GM18867 (cell line): ENCODE measurements around the gene USP35.
"Not testable (repeated sequence)": the region's sequence is repeated elsewhere in the genome, so short reads cannot be mapped to it uniquely, and the experiment has no call there.

Experiments
- ATAC-seq: cut with Tn5 transposase; IDR thresholded peaks from one replicate; pipeline ENCODE4 v1.9.1; 2021; ENCODE audit warnings: mild to moderate bottlenecking, moderate library complexity; ENCODE audit not compliant: unreplicated experiment

The USP35 gene

DNA sequence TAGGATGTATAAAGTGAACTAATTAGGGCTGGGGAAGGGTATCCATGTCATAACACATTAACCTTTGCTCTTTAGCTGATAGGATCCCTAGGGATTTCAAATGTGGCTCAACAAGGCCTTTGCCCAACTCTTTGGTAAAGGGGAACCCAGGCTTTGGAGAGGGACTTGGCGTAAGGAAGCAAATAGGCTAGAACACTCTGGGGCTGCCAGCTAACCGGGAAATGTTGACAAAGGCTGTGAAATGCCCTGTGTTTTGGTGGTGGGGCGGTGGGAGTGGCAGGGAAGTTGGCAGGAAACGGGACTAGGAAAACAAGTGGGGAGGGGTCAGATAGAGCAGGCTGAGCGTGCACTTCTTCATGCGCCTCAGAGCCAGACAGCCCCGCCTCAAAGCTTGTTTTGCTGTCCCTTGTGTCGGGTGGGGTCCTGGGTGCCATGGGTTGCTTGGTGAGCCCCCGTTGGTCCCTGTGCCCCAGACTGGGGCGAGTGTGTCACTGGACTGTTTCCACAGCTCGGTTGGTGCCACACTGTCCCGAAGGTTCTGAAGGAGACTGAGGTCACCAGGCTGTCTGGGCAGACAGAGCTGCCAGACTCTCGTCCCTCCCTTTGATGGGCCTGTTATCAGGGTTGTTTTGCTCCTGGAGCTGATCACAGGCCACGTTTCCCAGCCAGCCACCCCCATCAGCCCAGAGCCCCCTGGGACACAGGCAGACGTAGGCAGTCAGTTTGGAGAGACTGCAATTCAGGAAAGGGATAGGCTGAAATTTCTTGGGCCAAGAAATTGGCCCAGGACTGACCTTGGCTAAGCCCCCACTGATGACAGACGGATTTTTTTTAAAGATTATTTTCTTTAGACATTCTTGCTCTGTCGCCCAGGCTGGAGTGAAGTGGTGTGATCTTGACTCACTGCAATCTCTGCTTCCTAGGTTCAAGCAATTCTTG is 19.9 kb upstream of the USP35 start:
- no peak for ATAC-seq

GRCh38 chr11:78170413-78170812 is 18.3 kb upstream of the USP35 start:
- ATAC-seq = no peak

- ATAC-seq = no peak
These were observed 17.7 kb upstream of the USP35 start for GRCh38 chr11:78170874-78171549.

DNA sequence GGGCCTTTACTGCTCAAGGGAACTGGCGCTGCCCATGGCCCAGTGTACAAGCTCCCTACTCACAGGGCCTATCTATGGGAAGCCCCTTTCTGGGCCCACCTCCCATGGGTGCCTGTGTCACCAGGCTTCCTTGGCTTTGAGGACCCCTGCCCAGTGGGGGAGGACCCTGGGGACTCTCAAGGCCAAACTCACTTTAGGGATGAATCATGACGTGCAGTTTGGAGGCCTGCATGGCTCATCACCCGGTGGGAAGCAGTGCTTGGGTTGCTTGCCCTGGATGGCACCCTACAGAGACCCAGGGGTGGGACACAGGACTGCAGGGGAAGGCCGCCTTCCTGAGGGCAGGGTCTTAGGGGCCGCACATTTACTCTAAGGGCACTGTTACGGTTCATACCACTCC is 16.8 kb upstream of the USP35 start:
- no peak for ATAC-seq

GRCh38 chr11:78175862-78176261 is 12.9 kb upstream of the USP35 start:
- not testable (repeated sequence) for ATAC-seq

DNA sequence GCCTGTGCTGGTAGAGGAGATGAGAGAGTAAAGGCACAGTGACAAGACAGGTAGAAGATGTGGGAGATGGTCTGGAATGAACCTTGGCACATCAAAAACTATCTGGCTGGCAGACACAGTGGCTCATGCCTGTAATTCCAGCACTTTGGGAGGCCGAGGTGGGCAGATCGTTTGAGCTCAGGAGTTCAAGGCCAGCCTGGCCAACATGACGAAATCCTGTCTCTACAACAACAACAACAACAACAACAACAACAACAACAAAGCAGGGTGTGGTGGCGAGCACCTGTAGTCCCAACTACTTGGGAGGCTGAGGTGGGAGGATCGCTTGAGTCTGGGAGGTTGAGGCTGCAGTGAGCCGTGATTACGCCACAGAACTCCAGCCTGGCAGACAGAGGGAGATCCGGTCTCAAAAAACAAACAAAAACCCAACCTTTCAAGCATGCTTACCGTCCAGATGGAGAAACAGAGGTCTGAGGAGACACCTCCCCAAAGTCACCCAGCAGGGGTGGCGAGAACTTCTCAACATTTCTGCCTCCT is 12.0 kb upstream of the USP35 start:
- ATAC-seq = no peak

DNA sequence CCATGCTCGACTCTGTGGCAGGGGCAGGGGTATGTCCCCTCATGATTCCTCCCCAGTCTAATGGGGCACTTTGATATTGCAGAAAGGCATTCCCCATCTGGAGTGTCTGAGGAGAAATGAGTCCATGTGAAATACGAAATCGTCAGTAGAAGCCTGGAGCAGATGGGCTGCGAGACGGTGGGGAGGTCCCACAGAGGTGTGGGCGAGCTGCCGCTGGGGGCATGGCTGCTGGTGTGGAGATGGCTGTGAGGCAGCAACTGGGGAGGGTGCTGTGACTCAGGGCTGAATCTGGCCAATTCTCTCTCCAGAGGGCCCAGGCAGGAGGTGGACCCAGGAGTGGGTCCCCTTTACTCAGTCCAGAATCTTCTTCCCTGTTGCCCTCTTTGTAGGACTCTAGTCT is 11.5 kb upstream of the USP35 start:
- ATAC-seq = no peak

DNA sequence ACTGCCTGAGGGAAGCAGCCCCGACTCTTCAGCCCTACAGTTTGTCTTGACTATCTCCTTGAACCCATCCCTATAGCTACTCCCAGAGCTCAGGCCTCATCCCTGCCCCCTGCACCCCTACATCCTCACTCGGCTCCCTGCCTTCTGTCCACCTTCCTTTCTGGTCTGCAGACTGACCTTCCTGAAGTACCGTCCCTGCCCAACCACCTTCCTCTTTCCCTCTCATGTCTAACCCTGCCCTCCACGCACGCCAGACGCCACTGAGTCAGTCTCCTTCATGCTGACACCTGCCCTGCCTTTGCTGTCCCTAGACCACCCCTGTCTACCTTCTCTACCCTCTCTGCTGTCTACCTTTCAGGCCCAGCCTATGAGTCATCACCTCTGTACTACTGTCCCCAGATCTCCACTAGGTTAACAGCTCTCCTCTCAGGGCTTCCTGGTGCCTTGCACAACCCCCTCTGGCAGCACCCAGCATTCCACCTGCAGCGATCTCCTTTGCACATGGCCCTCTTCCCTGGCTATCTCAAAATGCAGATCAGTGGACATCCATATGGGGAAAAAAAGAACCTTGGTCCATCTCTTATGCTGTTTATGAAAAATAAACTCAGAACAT is 9.2 kb upstream of the USP35 start:
- ATAC-seq = no peak

DNA sequence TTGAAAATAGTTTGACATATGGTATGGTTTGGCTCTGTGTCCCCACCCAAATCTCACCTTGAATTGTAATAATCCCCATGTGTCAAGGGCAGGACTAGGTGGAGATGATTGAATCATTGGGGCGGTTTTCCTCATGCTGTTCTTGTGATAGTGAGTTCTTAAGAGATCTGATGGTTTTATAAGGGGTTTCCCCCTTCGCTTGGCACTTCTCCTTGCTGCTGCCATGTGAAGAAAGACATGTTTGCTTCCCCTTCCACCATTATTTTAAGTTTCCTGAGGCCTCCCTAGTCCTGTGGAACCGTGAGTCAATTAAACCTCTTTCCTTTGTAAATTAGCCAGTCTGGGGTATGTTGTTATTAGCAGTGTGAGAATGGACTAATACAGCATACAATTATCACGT is 8.0 kb upstream of the USP35 start:
- ATAC-seq = no peak

GRCh38 chr11:78181185-78181584 is 7.5 kb upstream of the USP35 start:
- ATAC-seq = no peak

- ATAC-seq = peak; percentile 28
These were observed 1.1 kb upstream of the USP35 start for GRCh38 chr11:78187366-78188285.

GRCh38 chr11:78189174-78189724 is 530 bp downstream of the USP35 start:
- no peak for ATAC-seq

- ATAC-seq = no peak
These were observed 1.1 kb downstream of the USP35 start for GRCh38 chr11:78189851-78190250.

- no peak for ATAC-seq
These were observed 1.7 kb downstream of the USP35 start for GRCh38 chr11:78190374-78190773.

- no peak for ATAC-seq
These were observed 2.3 kb downstream of the USP35 start for GRCh38 chr11:78190871-78191538.

GRCh38 chr11:78192223-78192719 is 3.6 kb downstream of the USP35 start:
- no peak for ATAC-seq

- ATAC-seq = no peak
These were observed 4.2 kb downstream of the USP35 start for GRCh38 chr11:78192911-78193351.

DNA sequence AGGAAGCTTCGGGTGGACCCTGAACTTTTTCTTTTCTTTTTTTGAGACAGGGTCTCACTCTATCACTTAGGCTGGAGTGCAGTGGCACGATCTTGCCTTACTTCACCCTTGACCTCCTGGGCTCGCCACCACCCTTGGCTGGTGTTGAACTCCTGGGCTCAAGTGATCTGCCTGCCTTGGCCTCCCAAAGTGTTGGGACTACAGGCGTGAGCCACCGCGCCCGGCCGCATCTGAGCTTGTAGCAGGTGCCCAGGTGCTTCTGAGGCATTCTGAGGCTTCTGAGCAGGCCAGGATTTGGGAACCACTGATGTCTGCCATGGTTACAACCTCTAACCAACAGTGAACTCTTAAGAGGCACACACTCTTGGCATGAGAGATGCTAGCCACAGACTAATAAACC is 5.1 kb downstream of the USP35 start:
- ATAC-seq = no peak

DNA sequence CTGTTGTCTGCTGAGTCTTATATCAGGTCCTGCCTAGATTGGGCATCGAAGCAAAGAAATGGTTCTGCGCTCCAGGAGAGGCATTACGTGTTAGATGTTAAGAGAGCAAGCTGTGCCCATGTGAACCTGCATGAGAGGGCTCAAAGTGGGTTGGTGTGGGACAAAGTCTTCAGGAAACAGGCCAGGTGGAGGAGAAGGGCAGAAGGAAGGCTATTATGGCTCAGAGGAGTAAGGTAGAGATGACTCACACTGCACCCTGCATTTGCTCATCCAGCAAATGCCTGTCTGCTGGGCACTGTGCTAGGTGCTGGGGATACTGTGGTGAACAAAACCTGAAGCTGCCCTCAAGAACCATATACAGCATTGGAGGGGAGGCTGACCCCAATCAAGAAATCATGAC is 5.8 kb downstream of the USP35 start:
- ATAC-seq = no peak
